GM23338 (cell line): ENCODE results near the gene DIAPH3. TPM values are rescaled to one million over a fixed set of nuclear protein-coding genes. Genes with fewer than 3 reads are reported as not detected.

ENCODE experiments used
- ATAC-seq: fragments of 200-7000 bp; cut with Tn5 transposase; 3 replicates; pipeline ENCODE4 v1.9.1; 2020
- DNase-seq: peaks from one replicate; pipeline ENCODE4 v3.0.0-alpha.2; 2015; ENCODE audit warnings: low spot score
- H2AFZ ChIP-seq: fragments of 200-600 bp; sonication (generic); 2 replicates; pipeline ENCODE4 v1.8.0; 2016; ENCODE audit warnings: antibody characterized with exemption, mild to moderate bottlenecking, moderate library complexity
- H3F3A ChIP-seq: fragments of 200-600 bp; sonication (generic); replicated peaks from 2 replicates; pipeline ENCODE4 v1.8.0; 2017; ENCODE audit warnings: antibody characterized with exemption, mixed run types, low read depth
- H3K27ac ChIP-seq: fragments of 200-600 bp; sonication (generic); 2 replicates; pipeline ENCODE4 v1.6.1; 2016; ENCODE audit warnings: low read depth
- H3K27me3 ChIP-seq: fragments of 200-600 bp; sonication (generic); 2 replicates; pipeline ENCODE4 v1.8.0; 2016; ENCODE audit warnings: mild to moderate bottlenecking, mixed run types, moderate library complexity; ENCODE audit not compliant: insufficient read depth
- H3K36me3 ChIP-seq: fragments of 200-600 bp; sonication (generic); 2 replicates; pipeline ENCODE4 v1.8.0; 2016; ENCODE audit warnings: mild to moderate bottlenecking; ENCODE audit not compliant: insufficient read depth
- H3K4me1 ChIP-seq: fragments of 200-600 bp; sonication (generic); 2 replicates; pipeline ENCODE4 v1.8.0; 2016; ENCODE audit warnings: mild to moderate bottlenecking, moderate library complexity; ENCODE audit not compliant: insufficient read depth
- H3K4me2 ChIP-seq: fragments of 200-600 bp; sonication (generic); 2 replicates; pipeline ENCODE4 v1.7.1; 2017; ENCODE audit warnings: mixed run types
- H3K4me3 ChIP-seq: fragments of 200-600 bp; sonication (generic); 2 replicates; pipeline ENCODE4 v1.6.1; 2016; ENCODE audit warnings: mixed run types
- H3K79me2 ChIP-seq: fragments of 200-600 bp; sonication (generic); replicated peaks from 2 replicates; pipeline ENCODE4 v1.8.0; 2017; ENCODE audit warnings: mild to moderate bottlenecking; ENCODE audit not compliant: insufficient read depth
- H3K9me2 ChIP-seq: fragments of 200-600 bp; sonication (generic); 2 replicates; pipeline ENCODE4 v1.8.0; 2017; ENCODE audit not compliant: insufficient read depth
- H4K20me1 ChIP-seq: fragments of 200-600 bp; sonication (generic); replicated peaks from 2 replicates; pipeline ENCODE4 v1.8.0; 2017; ENCODE audit warnings: mild to moderate bottlenecking; ENCODE audit not compliant: insufficient read depth
- H3K27ac Mint-ChIP-seq: 2 replicates; pipeline ENCODE4 v1.8.0; 2020; ENCODE audit warnings: inconsistent platforms, mild to moderate bottlenecking, moderate library complexity, mixed read lengths
- H3K27me3 Mint-ChIP-seq: 3 replicates; pipeline ENCODE4 v1.8.0; 2022; ENCODE audit warnings: low read depth, mild to moderate bottlenecking, moderate library complexity, mixed read lengths, inconsistent platforms; ENCODE audit not compliant: insufficient read depth, poor library complexity
- H3K36me3 Mint-ChIP-seq: 3 replicates; pipeline ENCODE4 v1.8.0; 2021; ENCODE audit warnings: low read depth, mild to moderate bottlenecking, inconsistent platforms, moderate library complexity, mixed read lengths
- H3K4me1 Mint-ChIP-seq: 3 replicates; pipeline ENCODE4 v1.8.0; 2020; ENCODE audit warnings: mild to moderate bottlenecking, inconsistent platforms, mixed read lengths
- H3K4me3 Mint-ChIP-seq: 3 replicates; pipeline ENCODE4 v1.8.0; 2021; ENCODE audit warnings: moderate library complexity, mild to moderate bottlenecking, inconsistent platforms, mixed read lengths
- H3K9me3 Mint-ChIP-seq: 3 replicates; pipeline ENCODE4 v1.8.0; 2020; ENCODE audit warnings: moderate library complexity, mild to moderate bottlenecking, inconsistent platforms, mixed read lengths
- CREB1 ChIP-seq: fragments of 250-450 bp; sonication (Bioruptor Pico); IDR thresholded peaks from 2 replicates; pipeline ENCODE4 v1.5.0; 2020; ENCODE audit warnings: low read depth, mild to moderate bottlenecking, moderate library complexity
- ETS1 ChIP-seq: IDR thresholded peaks from 2 replicates; pipeline ENCODE4 v1.6.1; 2016; ENCODE audit warnings: antibody characterized with exemption
- EZH2 ChIP-seq: fragments of 200-600 bp; sonication (generic); IDR thresholded peaks from one replicate; pipeline ENCODE4 v1.8.0; 2017; ENCODE audit warnings: antibody characterized with exemption, mild to moderate bottlenecking, low read depth; ENCODE audit not compliant: unreplicated experiment
- EZH2phosphoT487 ChIP-seq: fragments of 200-600 bp; sonication (generic); IDR thresholded peaks from one replicate; pipeline ENCODE4 v1.8.1; 2018; ENCODE audit warnings: antibody characterized with exemption; ENCODE audit not compliant: unreplicated experiment
- JUNB ChIP-seq: IDR thresholded peaks from one replicate; pipeline ENCODE4 v1.6.1; 2016; ENCODE audit warnings: antibody characterized with exemption; ENCODE audit not compliant: unreplicated experiment
- NANOG ChIP-seq: IDR thresholded peaks from 2 replicates; pipeline ENCODE4 v1.6.1; 2016; ENCODE audit warnings: antibody characterized with exemption, borderline replicate concordance
- POLR2AphosphoS5 ChIP-seq: IDR thresholded peaks from 2 replicates; pipeline ENCODE4 v1.6.1; 2016; ENCODE audit warnings: antibody characterized with exemption, low read depth
- STAT1 ChIP-seq: IDR thresholded peaks from one replicate; pipeline ENCODE4 v1.6.1; 2016; ENCODE audit warnings: antibody characterized with exemption; ENCODE audit not compliant: unreplicated experiment
- ZNF114 ChIP-seq: fragments of 250-450 bp; sonication (Bioruptor Pico); IDR thresholded peaks from 2 replicates; pipeline ENCODE4 v1.5.0; 2020; ENCODE audit warnings: mild to moderate bottlenecking, moderate library complexity
- ZNF331 ChIP-seq: fragments of 250-450 bp; sonication (Bioruptor Pico); IDR thresholded peaks from 2 replicates; pipeline ENCODE4 v1.5.0; 2020; ENCODE audit warnings: low read depth, mild to moderate bottlenecking, moderate library complexity
- polyA plus RNA-seq: library from polyadenylated mRNA; unstranded; fragments of >200 nt; fragmentation: Nextera tagmentation; extraction: Ambion mirVana; gene quantifications from 2 replicates; pipeline ENCODE4 v1.2.1, GENCODE V29; 2016
- total RNA-seq: library from RNA; depleted of rRNA; stranded (reverse); fragments of >200 nt; shearing (Covaris generic); gene quantifications from 2 replicates; pipeline ENCODE4 v1.2.3, GENCODE V29; 2014
- TF ChIP-seq, protein P1 (sequence below): IDR thresholded peaks from one replicate; pipeline ENCODE4 v1.6.1; 2018; ENCODE audit warnings: antibody characterized with exemption; ENCODE audit not compliant: unreplicated experiment
- TF ChIP-seq, protein P2 (sequence below), 2 experiments: fragments of 200-600 bp in 1 of 2; sonication (generic) in 1 of 2; conservative IDR thresholded peaks; 2 replicates each; pipeline versions ENCODE4 v1.5.1 to v1.6.1; 2016 to 2017; ENCODE audit warnings: antibody characterized with exemption in 2 of 2, low read depth in 2 of 2, mild to moderate bottlenecking in 2 of 2, moderate library complexity in 1 of 2
- TF ChIP-seq, protein P3 (sequence below): fragments of 250-450 bp; sonication (Bioruptor Pico); IDR thresholded peaks from 2 replicates; pipeline ENCODE4 v1.5.0; 2020; ENCODE audit warnings: mild to moderate bottlenecking, moderate library complexity

DIAPH3 gene
- total and polyA plus RNA-seq, 2 experiments from 2014 or later = 23.4 to 30.2 TPM

DNA sequence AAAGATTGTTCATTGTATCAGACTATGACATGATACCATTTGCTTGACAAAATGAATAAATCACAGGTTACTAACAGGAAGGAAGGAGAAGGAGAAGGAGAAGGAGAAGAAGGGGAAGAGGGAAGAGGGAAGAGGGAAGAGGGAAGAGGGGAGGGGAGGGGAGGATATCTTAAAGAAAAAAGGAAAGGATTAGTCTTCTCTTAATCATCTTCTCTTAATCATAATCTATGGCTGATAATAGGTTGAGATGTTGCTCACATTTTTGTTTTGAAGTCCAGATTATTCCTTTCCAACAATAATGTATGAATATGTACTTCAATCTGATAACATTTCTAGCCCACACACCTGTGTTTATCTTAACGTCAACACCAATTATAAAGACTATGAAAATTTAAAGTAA is 25.1 kb downstream of the DIAPH3 start:
- no peaks in the 10 kb centered on the region for H3K36me3 Mint-ChIP-seq

More for the DNA sequence above, 25.1 kb downstream of the DIAPH3 start:
- H3K4me3 Mint-ChIP-seq = no peak overlapping the region
- Histone ChIP-seq H3K79me2 (peaks cover 90% of the 10 kb centered on the region), H3K4me3 (no peak overlapping the region), H3F3A (no peaks in the 10 kb centered on the region), H3K36me3 (no peaks in the 10 kb centered on the region), H3K27ac (no peak overlapping the region), H3K4me1 (peaks cover 21% of the 10 kb centered on the region), H3K27me3 (no peaks in the 10 kb centered on the region), H3K9me2 (no peaks in the 10 kb centered on the region), H3K4me2 (no peak overlapping the region), H2AFZ (no peak overlapping the region), H4K20me1 (no peaks in the 10 kb centered on the region)
- H3K4me1 Mint-ChIP-seq = peaks cover 22% of the 10 kb centered on the region
- no peak for TF ChIP-seq EZH2
- no peak for TF ChIP-seq STAT1
- TF ChIP-seq CREB1 (CRISPR knock-in tag) = no peak
- TF ChIP-seq ZNF331 = no peak
- TF ChIP-seq JUNB = no peak
- TF ChIP-seq POLR2AphosphoS5 = no peak
- no peak for TF ChIP-seq EZH2phosphoT487
- TF ChIP-seq, protein P1, sequence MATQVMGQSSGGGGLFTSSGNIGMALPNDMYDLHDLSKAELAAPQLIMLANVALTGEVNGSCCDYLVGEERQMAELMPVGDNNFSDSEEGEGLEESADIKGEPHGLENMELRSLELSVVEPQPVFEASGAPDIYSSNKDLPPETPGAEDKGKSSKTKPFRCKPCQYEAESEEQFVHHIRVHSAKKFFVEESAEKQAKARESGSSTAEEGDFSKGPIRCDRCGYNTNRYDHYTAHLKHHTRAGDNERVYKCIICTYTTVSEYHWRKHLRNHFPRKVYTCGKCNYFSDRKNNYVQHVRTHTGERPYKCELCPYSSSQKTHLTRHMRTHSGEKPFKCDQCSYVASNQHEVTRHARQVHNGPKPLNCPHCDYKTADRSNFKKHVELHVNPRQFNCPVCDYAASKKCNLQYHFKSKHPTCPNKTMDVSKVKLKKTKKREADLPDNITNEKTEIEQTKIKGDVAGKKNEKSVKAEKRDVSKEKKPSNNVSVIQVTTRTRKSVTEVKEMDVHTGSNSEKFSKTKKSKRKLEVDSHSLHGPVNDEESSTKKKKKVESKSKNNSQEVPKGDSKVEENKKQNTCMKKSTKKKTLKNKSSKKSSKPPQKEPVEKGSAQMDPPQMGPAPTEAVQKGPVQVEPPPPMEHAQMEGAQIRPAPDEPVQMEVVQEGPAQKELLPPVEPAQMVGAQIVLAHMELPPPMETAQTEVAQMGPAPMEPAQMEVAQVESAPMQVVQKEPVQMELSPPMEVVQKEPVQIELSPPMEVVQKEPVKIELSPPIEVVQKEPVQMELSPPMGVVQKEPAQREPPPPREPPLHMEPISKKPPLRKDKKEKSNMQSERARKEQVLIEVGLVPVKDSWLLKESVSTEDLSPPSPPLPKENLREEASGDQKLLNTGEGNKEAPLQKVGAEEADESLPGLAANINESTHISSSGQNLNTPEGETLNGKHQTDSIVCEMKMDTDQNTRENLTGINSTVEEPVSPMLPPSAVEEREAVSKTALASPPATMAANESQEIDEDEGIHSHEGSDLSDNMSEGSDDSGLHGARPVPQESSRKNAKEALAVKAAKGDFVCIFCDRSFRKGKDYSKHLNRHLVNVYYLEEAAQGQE = no peak
- TF ChIP-seq, protein P2, sequence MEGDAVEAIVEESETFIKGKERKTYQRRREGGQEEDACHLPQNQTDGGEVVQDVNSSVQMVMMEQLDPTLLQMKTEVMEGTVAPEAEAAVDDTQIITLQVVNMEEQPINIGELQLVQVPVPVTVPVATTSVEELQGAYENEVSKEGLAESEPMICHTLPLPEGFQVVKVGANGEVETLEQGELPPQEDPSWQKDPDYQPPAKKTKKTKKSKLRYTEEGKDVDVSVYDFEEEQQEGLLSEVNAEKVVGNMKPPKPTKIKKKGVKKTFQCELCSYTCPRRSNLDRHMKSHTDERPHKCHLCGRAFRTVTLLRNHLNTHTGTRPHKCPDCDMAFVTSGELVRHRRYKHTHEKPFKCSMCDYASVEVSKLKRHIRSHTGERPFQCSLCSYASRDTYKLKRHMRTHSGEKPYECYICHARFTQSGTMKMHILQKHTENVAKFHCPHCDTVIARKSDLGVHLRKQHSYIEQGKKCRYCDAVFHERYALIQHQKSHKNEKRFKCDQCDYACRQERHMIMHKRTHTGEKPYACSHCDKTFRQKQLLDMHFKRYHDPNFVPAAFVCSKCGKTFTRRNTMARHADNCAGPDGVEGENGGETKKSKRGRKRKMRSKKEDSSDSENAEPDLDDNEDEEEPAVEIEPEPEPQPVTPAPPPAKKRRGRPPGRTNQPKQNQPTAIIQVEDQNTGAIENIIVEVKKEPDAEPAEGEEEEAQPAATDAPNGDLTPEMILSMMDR (conservative IDR thresholded peaks at IDR 0.05; ENCODE audit: low read depth in 2 of 2) = no peak
- TF ChIP-seq NANOG = no peak
- no peak for TF ChIP-seq ETS1
- TF ChIP-seq, protein P3, sequence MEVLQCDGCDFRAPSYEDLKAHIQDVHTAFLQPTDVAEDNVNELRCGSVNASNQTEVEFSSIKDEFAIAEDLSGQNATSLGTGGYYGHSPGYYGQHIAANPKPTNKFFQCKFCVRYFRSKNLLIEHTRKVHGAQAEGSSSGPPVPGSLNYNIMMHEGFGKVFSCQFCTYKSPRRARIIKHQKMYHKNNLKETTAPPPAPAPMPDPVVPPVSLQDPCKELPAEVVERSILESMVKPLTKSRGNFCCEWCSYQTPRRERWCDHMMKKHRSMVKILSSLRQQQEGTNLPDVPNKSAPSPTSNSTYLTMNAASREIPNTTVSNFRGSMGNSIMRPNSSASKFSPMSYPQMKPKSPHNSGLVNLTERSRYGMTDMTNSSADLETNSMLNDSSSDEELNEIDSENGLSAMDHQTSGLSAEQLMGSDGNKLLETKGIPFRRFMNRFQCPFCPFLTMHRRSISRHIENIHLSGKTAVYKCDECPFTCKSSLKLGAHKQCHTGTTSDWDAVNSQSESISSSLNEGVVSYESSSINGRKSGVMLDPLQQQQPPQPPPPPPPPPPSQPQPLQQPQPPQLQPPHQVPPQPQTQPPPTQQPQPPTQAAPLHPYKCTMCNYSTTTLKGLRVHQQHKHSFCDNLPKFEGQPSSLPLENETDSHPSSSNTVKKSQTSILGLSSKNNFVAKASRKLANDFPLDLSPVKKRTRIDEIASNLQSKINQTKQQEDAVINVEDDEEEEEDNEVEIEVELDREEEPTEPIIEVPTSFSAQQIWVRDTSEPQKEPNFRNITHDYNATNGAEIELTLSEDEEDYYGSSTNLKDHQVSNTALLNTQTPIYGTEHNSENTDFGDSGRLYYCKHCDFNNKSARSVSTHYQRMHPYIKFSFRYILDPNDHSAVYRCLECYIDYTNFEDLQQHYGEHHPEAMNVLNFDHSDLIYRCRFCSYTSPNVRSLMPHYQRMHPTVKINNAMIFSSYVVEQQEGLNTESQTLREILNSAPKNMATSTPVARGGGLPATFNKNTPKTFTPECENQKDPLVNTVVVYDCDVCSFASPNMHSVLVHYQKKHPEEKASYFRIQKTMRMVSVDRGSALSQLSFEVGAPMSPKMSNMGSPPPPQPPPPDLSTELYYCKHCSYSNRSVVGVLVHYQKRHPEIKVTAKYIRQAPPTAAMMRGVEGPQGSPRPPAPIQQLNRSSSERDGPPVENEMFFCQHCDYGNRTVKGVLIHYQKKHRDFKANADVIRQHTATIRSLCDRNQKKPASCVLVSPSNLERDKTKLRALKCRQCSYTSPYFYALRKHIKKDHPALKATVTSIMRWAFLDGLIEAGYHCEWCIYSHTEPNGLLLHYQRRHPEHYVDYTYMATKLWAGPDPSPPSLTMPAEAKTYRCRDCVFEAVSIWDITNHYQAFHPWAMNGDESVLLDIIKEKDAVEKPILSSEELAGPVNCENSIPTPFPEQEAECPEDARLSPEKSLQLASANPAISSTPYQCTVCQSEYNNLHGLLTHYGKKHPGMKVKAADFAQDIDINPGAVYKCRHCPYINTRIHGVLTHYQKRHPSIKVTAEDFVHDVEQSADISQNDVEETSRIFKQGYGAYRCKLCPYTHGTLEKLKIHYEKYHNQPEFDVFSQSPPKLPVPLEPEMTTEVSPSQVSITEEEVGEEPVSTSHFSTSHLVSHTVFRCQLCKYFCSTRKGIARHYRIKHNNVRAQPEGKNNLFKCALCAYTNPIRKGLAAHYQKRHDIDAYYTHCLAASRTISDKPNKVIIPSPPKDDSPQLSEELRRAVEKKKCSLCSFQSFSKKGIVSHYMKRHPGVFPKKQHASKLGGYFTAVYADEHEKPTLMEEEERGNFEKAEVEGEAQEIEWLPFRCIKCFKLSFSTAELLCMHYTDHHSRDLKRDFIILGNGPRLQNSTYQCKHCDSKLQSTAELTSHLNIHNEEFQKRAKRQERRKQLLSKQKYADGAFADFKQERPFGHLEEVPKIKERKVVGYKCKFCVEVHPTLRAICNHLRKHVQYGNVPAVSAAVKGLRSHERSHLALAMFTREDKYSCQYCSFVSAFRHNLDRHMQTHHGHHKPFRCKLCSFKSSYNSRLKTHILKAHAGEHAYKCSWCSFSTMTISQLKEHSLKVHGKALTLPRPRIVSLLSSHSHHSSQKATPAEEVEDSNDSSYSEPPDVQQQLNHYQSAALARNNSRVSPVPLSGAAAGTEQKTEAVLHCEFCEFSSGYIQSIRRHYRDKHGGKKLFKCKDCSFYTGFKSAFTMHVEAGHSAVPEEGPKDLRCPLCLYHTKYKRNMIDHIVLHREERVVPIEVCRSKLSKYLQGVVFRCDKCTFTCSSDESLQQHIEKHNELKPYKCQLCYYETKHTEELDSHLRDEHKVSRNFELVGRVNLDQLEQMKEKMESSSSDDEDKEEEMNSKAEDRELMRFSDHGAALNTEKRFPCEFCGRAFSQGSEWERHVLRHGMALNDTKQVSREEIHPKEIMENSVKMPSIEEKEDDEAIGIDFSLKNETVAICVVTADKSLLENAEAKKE (CRISPR knock-in tag) = no peak
- TF ChIP-seq ZNF114 = no peak
- ATAC-seq = no peak
- no peak for DNase-seq
- H3K9me3 Mint-ChIP-seq = no peaks in the 10 kb centered on the region
- peaks cover 3% of the 10 kb centered on the region for H3K27me3 Mint-ChIP-seq
- H3K27ac Mint-ChIP-seq = no peak overlapping the region
